Esophagus squamous epithelium (tissue), 5 donors: ENCODE measurements around the gene CADM1. TPM values are rescaled to one million over a fixed set of nuclear protein-coding genes. Genes with fewer than 3 reads are reported as not detected.

ENCODE experiments used
- DNase-seq: peaks from one replicate; lab custom pipeline; 2025; lab: John Stamatoyannopoulos, UW
- H3K27ac ChIP-seq, 4 donors: fragments of 200-600 bp; sonication (generic); one replicate each; pipeline ENCODE4 v1.5.1; 2016 to 2019; ENCODE audit warnings: mild to moderate bottlenecking in 1 of 4
- H3K27me3 ChIP-seq, 4 donors: fragments of 200-600 bp; sonication (generic); 1 replicate in 3 of 4; 2 replicates in 1 of 4; pipeline versions ENCODE4 v1.5.1 to v1.6.0; 2017 to 2021; ENCODE audit warnings: antibody characterized with exemption in 1 of 4
- H3K36me3 ChIP-seq, 3 donors: fragments of 200-600 bp; sonication (generic); one replicate each; pipeline ENCODE4 v1.5.1; 2016 to 2019
- H3K4me1 ChIP-seq, 3 donors: fragments of 200-600 bp; sonication (generic); one replicate each; pipeline ENCODE4 v1.5.1; 2017 to 2019
- H3K4me3 ChIP-seq, 4 donors: fragments of 200-600 bp; sonication (generic); 1 replicate in 3 of 4; 2 replicates in 1 of 4; pipeline ENCODE4 v1.5.1; 2016 to 2019; ENCODE audit warnings: mild to moderate bottlenecking in 2 of 4, moderate library complexity in 1 of 4
- H3K9me3 ChIP-seq, 3 donors: fragments of 200-600 bp; sonication (generic); one replicate each; pipeline ENCODE4 v1.5.1; 2016 to 2019
- POLR2A ChIP-seq, 4 donors: fragments of 450-650 bp; IDR thresholded peaks; one replicate each; pipeline ENCODE4 v1.6.1; 2017; ENCODE audit warnings: antibody characterized with exemption in 4 of 4, mild to moderate bottlenecking in 4 of 4, moderate library complexity in 3 of 4
- WGBS, 2 donors: methylation state at CpG; one replicate each; pipeline ENCODE4 v1.1.5; 2018; 5-methylcytosine and 5-hydroxymethylcytosine counted together
- intact Hi-C: fragments of 100-400 bp; cut with DNase I; formaldehyde crosslinking; loops from one replicate; pipeline ENCODE4 v1.15.0; 2022
- total RNA-seq, 4 donors: library from RNA; depleted of rRNA; stranded (reverse); fragments of >200 nt; gene quantifications; one replicate each; pipeline ENCODE4 v1.1.0, GENCODE V29; 2016
- TF ChIP-seq, protein P1 (sequence below), 6 experiments: fragments of 450-650 bp in 4 of 6; fragments of 200-600 bp in 2 of 6; sonication (generic) in 2 of 6; IDR thresholded peaks; one replicate each; pipeline ENCODE4 v1.5.1; 2016 to 2019; ENCODE audit warnings: antibody characterized with exemption in 6 of 6, mild to moderate bottlenecking in 4 of 6, moderate library complexity in 4 of 6
- donor health status: DM: yes; HTN: yes; CAD: no.

CADM1 gene
- total RNA-seq, 4 donors from 2014 or later: 1.7 to 15.1 (median 8.3) TPM

DNA sequence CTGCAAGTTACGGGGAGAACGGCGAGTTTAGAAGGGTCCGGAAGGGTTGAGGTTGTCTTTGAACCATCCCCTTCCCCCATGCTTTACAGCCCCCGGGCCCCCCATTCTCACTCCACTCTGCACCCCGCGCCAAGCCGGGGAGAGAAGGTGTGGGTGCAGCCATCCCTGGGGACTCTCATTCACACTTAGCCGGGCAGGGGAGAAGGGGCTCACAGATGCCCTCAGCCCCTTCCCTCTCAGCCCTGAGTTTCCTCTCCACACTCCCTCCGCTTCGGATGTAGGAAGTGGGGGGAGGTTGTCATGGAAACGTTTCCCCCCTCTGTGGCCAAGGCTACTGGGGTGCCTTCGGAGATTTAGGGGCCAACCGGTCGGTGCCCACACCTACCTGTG is 334 bp downstream of the CADM1 start:
- 0 to 3% methylated on average over 9 to 11 of the region's 15 CpGs for WGBS, 2 donors
- no peak for DNase-seq
- Histone ChIP-seq H3K4me1 (peaks cover 9 to 51% (median 10%) of the 10 kb centered on the region in 3 donors), H3K27me3 (peaks cover 0 to 62% (median 0%) of the 10 kb centered on the region in 4 donors), H3K36me3 (no peaks in the 10 kb centered on the region), H3K9me3 (no peaks in the 10 kb centered on the region), H3K4me3 (peak overlapping the region; percentile 58 to 76 (median 70)), H3K27ac (peak overlapping the region; percentile 57 to 87 (median 85))
- intact Hi-C loops: loop anchor here (10.0 kb wide), 1 partner anchor 261 kb away; no protein-coding TSS in a partner anchor
- TF ChIP-seq POLR2A (IDR thresholded peaks at IDR 0.05): no peak
- TF ChIP-seq, protein P1, sequence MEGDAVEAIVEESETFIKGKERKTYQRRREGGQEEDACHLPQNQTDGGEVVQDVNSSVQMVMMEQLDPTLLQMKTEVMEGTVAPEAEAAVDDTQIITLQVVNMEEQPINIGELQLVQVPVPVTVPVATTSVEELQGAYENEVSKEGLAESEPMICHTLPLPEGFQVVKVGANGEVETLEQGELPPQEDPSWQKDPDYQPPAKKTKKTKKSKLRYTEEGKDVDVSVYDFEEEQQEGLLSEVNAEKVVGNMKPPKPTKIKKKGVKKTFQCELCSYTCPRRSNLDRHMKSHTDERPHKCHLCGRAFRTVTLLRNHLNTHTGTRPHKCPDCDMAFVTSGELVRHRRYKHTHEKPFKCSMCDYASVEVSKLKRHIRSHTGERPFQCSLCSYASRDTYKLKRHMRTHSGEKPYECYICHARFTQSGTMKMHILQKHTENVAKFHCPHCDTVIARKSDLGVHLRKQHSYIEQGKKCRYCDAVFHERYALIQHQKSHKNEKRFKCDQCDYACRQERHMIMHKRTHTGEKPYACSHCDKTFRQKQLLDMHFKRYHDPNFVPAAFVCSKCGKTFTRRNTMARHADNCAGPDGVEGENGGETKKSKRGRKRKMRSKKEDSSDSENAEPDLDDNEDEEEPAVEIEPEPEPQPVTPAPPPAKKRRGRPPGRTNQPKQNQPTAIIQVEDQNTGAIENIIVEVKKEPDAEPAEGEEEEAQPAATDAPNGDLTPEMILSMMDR (IDR thresholded peaks at IDR 0.05): no peak

DNA sequence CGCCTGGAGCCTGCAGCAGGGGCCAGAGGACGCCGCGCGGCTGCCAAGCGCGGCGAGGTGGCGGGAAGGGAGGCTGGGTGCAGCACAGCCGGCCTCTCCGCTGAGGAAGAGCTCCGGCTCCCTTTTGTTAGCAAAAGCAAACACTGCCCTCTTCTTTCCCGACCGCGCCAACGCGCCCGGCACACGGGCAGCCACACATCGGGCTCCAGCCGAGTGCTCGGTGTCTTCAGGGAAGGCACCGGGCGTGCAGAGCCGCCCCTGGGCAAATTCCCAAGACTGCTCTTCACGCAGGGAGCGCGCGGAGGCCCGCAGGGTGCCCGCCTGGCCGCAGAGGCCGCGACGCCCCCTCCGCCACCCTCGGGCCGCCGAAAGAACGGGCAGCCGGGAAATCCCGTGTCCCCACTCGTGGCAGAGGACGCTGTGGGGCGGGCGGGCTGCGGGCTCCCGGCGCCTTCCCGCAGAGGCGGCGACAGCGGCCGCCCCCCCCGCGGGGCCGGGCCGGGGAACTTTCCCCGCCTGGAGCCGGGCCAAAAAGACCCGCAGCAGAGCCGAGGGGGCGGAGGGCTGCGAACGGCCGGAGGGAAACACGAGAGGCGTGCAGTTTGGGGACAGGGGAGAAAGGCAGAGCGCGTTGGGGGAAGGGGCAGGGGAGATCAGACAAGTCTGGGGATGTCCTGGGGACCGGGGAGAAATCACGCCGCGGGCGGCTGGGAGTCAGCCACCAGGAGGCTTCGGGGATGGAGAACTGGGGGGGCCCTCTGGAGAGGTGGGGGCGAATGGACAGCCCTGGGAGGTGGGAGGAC is 931 bp downstream of the CADM1 start:
- DNase-seq: no peak
- TF ChIP-seq, protein P1 (IDR thresholded peaks at IDR 0.05): peak in 5 of 6 experiments; percentile 12 to 38 (median 25)
- no peak for TF ChIP-seq POLR2A (IDR thresholded peaks at IDR 0.05)
- Histone ChIP-seq H3K9me3 (no peaks in the 10 kb centered on the region), H3K36me3 (no peaks in the 10 kb centered on the region), H3K27ac (peak overlapping the region; percentile 57 to 87 (median 85)), H3K4me1 (peaks cover 9 to 53% (median 10%) of the 10 kb centered on the region in 3 donors), H3K4me3 (peak overlapping the region; percentile 58 to 76 (median 70)), H3K27me3 (peaks cover 0 to 65% (median 0%) of the 10 kb centered on the region in 4 donors)
- 0 to 16% methylated on average over 5 to 12 of the region's 77 CpGs for WGBS, 2 donors
- intact Hi-C loops: loop anchor here (10.0 kb wide), 1 partner anchor 262 kb away; no protein-coding TSS in a partner anchor

DNA sequence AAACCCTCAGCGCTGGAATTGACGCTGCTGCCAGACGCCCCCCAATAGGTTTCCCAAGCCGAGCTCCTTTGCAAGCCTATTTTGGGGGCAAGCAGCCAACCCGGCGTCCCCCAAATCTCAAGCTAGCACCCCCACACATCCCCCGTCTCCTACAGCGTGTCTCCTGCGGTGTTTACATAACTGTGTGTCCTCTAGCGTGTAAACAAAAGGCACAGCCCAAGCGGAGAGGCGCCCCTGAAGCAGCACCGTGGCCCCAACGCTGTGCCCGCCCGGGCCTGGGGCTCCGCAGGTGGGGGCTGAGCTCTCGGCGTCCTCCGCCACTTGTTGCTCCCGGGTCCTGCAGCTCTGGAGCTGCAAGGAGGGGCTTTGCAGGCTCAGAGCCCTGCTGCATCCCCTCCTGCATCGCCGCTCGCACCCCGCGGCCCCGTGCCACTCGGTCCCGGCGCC is 1.6 kb downstream of the CADM1 start:
- intact Hi-C loops: loop anchor here (10.0 kb wide), 1 partner anchor 262 kb away; no protein-coding TSS in a partner anchor
- Histone ChIP-seq H3K27ac (peak overlapping the region; percentile 8 to 86 (median 70)), H3K27me3 (peaks cover 0 to 67% (median 0%) of the 10 kb centered on the region in 4 donors), H3K4me3 (peak overlapping the region; percentile 58 to 76 (median 70)), H3K36me3 (no peaks in the 10 kb centered on the region), H3K9me3 (no peaks in the 10 kb centered on the region), H3K4me1 (peaks cover 9 to 53% (median 10%) of the 10 kb centered on the region in 3 donors)
- WGBS, 2 donors: 0 to 1% methylated on average over 4 to 10 of the region's 30 CpGs
- no peak for DNase-seq
- no peak for TF ChIP-seq POLR2A (IDR thresholded peaks at IDR 0.05)
- TF ChIP-seq, protein P1 (IDR thresholded peaks at IDR 0.05): no peak

DNA sequence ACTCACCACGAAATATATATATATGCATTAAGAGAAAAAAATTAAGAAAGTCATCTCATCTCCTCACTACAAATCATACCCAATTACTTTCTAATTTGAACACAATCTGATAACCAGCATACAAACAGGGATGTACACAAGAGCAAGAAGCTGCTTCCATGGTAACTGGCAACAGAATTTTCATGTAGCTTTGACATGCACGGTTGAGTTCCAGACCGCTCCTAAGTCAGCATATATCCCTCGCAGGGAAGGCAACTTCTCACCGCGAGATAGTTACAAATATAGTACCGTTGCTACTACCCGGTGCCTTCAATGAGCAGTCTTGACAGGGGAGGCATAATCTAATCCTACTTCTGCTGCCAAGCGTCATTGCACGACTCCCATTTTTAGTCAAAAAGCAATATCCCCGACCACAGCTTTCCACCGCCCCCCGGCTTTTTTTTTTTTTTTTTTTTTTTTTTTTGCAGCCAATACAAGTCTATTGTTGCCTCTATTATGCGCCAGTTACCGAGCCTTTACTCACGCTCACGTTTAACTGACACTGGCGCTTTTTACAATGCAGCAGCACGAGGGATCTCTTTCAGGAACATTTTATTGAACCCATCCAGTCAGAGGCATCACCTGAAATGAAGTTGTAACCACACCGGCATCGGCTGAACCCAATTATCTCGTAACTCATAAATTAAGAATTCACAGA is 2.2 kb downstream of the CADM1 start:
- 7 to 12% methylated on average over 22 of the region's 22 CpGs for WGBS, 2 donors
- no peaks in the 10 kb centered on the region for H3K9me3 ChIP-seq
- H3K4me3 ChIP-seq: peak overlapping the region; percentile 58 to 76 (median 70)
- intact Hi-C loops: loop anchor here (10.0 kb wide), 1 partner anchor 263 kb away; no protein-coding TSS in a partner anchor
- TF ChIP-seq, protein P1 (IDR thresholded peaks at IDR 0.05): no peak
- no peak for TF ChIP-seq POLR2A (IDR thresholded peaks at IDR 0.05)
- no peak for DNase-seq
- peaks cover 9 to 53% (median 10%) of the 10 kb centered on the region in 3 donors for H3K4me1 ChIP-seq
- H3K27me3 ChIP-seq: peaks cover 0 to 66% (median 0%) of the 10 kb centered on the region in 4 donors
- H3K27ac ChIP-seq: peak overlapping the region in 2 of 4 donors; percentile 31 to 84
- H3K36me3 ChIP-seq: no peaks in the 10 kb centered on the region
